GF-D8 (cell line): ENCODE results near the gene SPG7.
"Not testable (repeated sequence)": the region's sequence is repeated elsewhere in the genome, so short reads cannot be mapped to it uniquely, and the experiment has no call there.

Experiments
- DNase-seq: peaks from one replicate; lab custom pipeline; 2025; lab: John Stamatoyannopoulos, UW

Gene SPG7

GRCh38 chr16:89507834-89508590 lies at the start of gene SPG7:
TSS of gene SPG7 (plus strand) at chr16:89508403. CDS start at chr16:89508418, 15 bp downstream.
- peak; percentile 58 for DNase-seq

- no peak for DNase-seq
Observed at GRCh38 chr16:89458551-89458950, 49.7 kb upstream of the SPG7 start.

GRCh38 chr16:89458967-89459366 lies 49.2 kb upstream of the SPG7 start:
- no peak for DNase-seq

- no peak for DNase-seq
Observed at GRCh38 chr16:89460556-89460955, 47.6 kb upstream of the SPG7 start.

GRCh38 chr16:89461890-89462289 lies 46.3 kb upstream of the SPG7 start:
- DNase-seq, result not testable (repeated sequence)

GRCh38 chr16:89462639-89463038 lies 45.6 kb upstream of the SPG7 start:
- DNase-seq, result not testable (repeated sequence)

- not testable (repeated sequence) for DNase-seq
Observed at GRCh38 chr16:89463312-89463711, 44.9 kb upstream of the SPG7 start.

GRCh38 chr16:89466920-89467319 lies 41.3 kb upstream of the SPG7 start:
- no peak for DNase-seq

- DNase-seq, result no peak
Observed at GRCh38 chr16:89467382-89467781, 40.8 kb upstream of the SPG7 start.

- DNase-seq, result no peak
Observed at GRCh38 chr16:89472711-89473075, 35.5 kb upstream of the SPG7 start.

GRCh38 chr16:89473136-89473712 lies 35.0 kb upstream of the SPG7 start:
- DNase-seq, result no peak

GRCh38 chr16:89473791-89474414 lies 34.3 kb upstream of the SPG7 start:
- peak; percentile 42 for DNase-seq

GRCh38 chr16:89475144-89475543 lies 33.1 kb upstream of the SPG7 start:
- DNase-seq, result no peak

GRCh38 chr16:89476379-89476778 lies 31.8 kb upstream of the SPG7 start:
- no peak for DNase-seq

- no peak for DNase-seq
Observed at GRCh38 chr16:89476811-89477261, 31.4 kb upstream of the SPG7 start.

GRCh38 chr16:89478576-89479221 lies 29.5 kb upstream of the SPG7 start:
- no peak for DNase-seq

- no peak for DNase-seq
Observed at GRCh38 chr16:89481356-89481955, 26.7 kb upstream of the SPG7 start.

- DNase-seq, result no peak
Observed at GRCh38 chr16:89482150-89482816, 25.9 kb upstream of the SPG7 start.

- no peak for DNase-seq
Observed at GRCh38 chr16:89482817-89483205, 25.4 kb upstream of the SPG7 start.

- peak; percentile 50 for DNase-seq
Observed at GRCh38 chr16:89484041-89484501, 24.1 kb upstream of the SPG7 start.

GRCh38 chr16:89484923-89485679 lies 23.1 kb upstream of the SPG7 start:
- no peak for DNase-seq
